Subcutaneous preadipocyte (primary cell): ENCODE results near the gene EIF4A3. TPM values are rescaled to one million over a fixed set of nuclear protein-coding genes. Genes with fewer than 3 reads are reported as not detected.

Source experiments
- small RNA-seq: library from RNA; depleted of rRNA; stranded (forward); fragments of <200 nt; gene quantifications from one replicate; pipeline ENCODE3, GENCODE V24; 2012
- total RNA-seq: library from RNA; depleted of rRNA; stranded (reverse); fragments of >200 nt; gene quantifications from 2 replicates; pipeline ENCODE4 v1.2.3, GENCODE V29; 2012

EIF4A3 gene
- total RNA-seq: 83.7 and 84.9 TPM in 2 replicates

GRCh38 chr17:80147035-80147822 is at the start of gene EIF4A3:
Gene EIF4A3 (minus strand): TSS chr17:80147128. CDS start chr17:80146961, 167 bp downstream.

GRCh38 chr17:80169784-80170500 is 23.0 kb upstream of the EIF4A3 start, which contains the start of gene CARD14:
Gene CARD14 (plus strand): TSS chr17:80170030. CDS start chr17:80181439, 11,409 bp downstream.

GRCh38 chr17:80101011-80101945 is 45.6 kb downstream of the EIF4A3 start, which contains the start of gene GAA:
Gene GAA (plus strand): TSS chr17:80101581. CDS start chr17:80104587, 3,006 bp downstream.

Small RNA genes lying within 50 kb of the gene (small RNA-seq; reads per million reads assigned to genes)
- gene AC087741.2: not detected
- not detected for gene MIR1268B

Other genes with a start within 250 kb of the EIF4A3 start
- gene TBC1D16, start 111.3 kb downstream of the EIF4A3 start, total RNA-seq: 81.5 and 104 TPM in 2 replicates
- gene CCDC40, start 110.5 kb downstream of the EIF4A3 start, total RNA-seq: 2.7 and 4.0 TPM in 2 replicates
- 20.7 and 25.7 TPM in 2 replicates for gene GAA, start 45.5 kb downstream of the EIF4A3 start, total RNA-seq
- under 0.01 TPM in 2 replicates for gene CARD14, start 22.9 kb upstream of the EIF4A3 start, total RNA-seq
- gene SGSH, start 73.2 kb upstream of the EIF4A3 start, total RNA-seq: 14.1 and 15.4 TPM in 2 replicates
- 9.2 TPM in 2 replicates for gene SLC26A11, start 73.3 kb upstream of the EIF4A3 start, total RNA-seq
- gene RNF213, start 113.7 kb upstream of the EIF4A3 start, total RNA-seq: 103 and 117 TPM in 2 replicates